Activated T-helper 1 cell treated with Interleukin-2 at 50 U/mL for 16 hours (primary cell): ENCODE measurements around the gene PHF3.

Source experiments
- DNase-seq: peaks from one replicate; pipeline ENCODE4 v3.0.0-alpha.2; 2020; ENCODE audit warnings: low read depth

Gene PHF3

DNA sequence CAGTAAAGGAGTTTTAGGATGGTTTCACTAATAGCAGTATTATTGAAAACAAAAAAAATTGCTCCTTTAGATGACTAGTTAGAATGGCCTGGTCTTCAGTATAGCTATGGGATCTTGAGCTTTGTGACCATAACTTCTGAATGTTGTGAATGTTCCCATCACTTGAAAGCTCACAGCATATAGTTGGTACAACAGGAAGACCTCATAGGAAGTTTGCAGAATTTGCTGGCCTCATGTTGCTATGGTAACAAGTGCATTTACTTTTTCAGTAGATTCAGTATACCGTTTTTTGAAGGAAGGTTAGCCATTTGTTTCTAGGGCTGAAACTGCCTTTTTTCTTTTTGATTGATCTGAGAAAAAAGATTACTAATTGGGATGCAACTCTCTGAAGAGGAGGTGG lies 8.3 kb downstream of the PHF3 start:
- DNase-seq: no peak

DNA sequence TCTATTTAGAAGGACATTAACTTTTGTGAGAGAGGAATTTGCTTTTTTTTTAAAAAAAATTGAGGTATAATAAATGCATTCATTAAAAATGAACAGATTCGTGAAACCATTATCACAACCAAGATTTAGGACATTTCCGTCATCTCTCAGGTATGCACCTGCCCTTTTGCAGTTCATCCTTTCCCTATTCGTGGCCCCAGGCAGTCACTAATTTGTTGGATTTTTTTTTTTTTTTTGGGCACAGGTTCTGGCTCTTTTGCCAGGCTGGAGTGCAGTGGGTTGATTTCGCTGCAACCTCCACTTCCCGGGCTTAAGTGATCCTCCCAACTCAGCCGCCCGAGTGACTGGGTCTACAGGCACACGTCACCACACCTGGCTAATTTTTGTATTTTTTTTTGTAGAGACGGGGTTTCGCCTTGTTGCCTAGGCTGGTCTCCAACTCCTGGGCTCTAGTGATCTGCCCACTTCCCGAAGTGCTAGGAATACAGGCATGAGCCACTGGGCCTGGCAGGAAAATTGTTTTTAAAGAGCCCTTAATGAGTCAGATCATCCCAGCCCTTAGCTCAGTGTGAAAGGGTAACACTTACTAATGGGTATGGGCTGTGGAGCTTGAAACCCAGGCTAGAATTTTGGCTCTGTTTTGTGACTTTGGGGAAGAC lies 9.2 kb downstream of the PHF3 start:
- no peak for DNase-seq

- no peak for DNase-seq
Measured at GRCh38 chr6:63649269-63649668, 13.7 kb downstream of the PHF3 start.

GRCh38 chr6:63649847-63650265 lies 14.3 kb downstream of the PHF3 start:
- DNase-seq: no peak

DNA sequence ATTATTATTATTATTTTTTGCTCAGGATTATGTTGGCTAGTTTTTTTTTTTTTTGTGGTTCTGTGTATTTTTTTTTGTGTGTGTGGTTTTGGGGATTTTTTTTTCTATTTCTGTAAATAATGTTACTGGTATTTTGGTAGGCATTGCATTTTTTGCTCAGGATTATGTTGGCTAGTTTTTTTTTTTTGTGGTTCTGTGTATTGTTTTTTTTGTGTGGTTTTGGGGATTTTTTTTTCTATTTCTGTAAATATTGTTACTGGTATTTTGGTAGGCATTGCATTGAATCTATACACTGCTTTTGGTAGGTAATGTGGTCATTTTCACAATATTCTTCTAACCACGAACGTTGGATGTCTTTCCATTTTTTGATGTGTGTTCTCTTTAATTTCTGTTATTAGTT lies 17.4 kb downstream of the PHF3 start:
- no peak for DNase-seq

- no peak for DNase-seq
Measured at GRCh38 chr6:63660757-63661156, 25.2 kb downstream of the PHF3 start.

- DNase-seq: no peak
Measured at GRCh38 chr6:63661769-63662168, 26.2 kb downstream of the PHF3 start.

DNA sequence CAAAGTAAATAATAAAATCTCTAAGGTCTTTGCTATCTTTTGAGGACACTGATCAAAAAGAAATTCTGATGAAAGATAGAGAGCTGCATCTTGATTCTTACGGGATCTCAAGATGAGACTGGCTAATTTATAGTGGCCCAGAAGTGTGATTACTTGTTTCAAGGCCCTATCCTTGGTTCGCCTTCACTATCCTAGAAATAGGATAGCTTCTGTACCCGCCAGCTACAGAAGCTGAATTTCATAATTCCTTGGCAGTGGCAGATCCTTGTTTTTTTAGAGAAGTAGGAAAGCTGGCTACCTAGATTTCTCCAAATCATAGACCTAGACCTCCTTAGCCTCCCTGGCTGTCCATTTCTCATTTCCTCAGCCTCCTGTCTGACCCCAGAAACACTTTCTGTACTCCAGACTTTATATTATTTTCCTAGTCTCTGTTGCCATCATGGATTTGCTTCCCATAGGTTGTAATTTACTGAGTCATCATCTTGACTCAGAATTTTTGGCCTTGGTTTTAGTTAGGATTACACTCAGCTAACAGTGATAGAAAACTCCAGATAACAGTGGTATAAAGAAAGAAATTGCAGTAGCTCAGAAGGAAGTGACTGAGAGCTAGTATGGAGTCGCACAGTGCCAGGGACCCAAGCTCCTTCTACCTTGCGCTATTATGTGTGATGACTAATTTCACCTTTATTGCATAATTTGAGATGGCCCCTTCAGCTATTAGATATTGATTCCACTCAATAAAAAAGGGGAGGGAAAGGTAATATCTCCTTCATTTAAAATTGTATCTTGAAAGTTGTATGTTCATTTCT lies 27.7 kb downstream of the PHF3 start:
- no peak for DNase-seq

GRCh38 chr6:63663956-63664281 lies 28.3 kb downstream of the PHF3 start:
- DNase-seq: no peak

GRCh38 chr6:63671098-63671754 lies 35.6 kb downstream of the PHF3 start:
- no peak for DNase-seq

DNA sequence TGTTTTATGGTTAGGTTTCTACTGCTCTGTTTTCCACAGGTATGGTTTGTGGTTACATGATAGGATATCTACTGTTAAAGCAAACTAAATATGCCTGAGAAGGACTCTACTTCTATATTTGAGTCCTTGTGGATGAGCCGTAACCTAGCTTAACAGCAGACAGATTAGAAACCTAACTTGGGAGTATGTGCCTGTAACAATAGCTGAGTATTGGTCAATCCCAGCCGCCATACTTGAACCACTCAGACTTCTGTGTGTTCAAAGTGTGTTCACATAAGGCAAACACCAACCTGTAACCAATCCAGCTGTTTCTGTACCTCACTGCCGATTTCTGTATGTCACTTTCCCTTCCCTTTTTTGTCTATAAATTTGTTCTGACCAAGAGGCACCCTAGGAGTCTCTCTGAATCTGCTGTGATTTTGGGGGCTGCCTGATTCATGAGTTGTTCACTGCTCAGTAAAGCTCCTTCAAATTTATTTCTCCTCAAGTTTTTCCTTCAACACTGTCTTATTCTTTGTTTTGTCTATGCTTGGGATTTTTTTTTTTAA lies 37.1 kb downstream of the PHF3 start:
- no peak for DNase-seq

- DNase-seq: no peak
Measured at GRCh38 chr6:63673692-63674091, 38.1 kb downstream of the PHF3 start.

- no peak for DNase-seq
Measured at GRCh38 chr6:63674635-63675034, 39.0 kb downstream of the PHF3 start.

- DNase-seq: no peak
Measured at GRCh38 chr6:63675138-63675537, 39.5 kb downstream of the PHF3 start.

DNA sequence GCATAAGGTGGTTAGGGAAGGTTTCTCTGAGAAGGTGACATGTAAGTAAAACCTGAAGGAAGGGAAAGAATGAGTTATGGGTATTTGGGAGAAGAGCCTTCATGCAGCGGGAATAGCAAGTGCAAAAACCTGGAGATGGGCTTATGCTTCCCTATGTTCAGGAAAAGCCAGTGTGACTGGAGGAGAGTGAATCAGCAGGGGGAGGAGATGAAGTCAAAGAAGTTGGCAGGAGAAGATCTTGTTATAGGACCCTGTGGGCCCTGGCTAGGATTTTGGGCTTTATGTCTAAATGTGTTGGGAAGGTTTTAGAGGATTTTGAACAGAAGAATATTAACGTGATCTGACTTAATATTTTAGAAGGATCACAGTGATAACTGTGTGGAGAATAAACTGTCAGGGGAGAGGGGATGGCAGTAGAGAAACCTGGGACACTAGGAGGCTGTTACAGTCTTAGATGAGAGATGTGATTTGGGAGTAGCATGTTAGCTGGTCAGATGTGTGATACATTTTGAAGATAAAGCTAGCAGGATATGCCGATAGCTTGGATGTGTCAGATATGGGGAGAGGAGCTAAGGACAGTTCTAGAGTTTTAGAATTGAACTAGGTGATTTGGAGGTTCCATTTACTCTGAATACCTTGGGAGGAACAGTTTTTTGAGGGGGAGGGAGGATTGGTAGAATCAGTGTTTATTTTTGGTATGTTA lies 41.0 kb downstream of the PHF3 start:
- no peak for DNase-seq

DNA sequence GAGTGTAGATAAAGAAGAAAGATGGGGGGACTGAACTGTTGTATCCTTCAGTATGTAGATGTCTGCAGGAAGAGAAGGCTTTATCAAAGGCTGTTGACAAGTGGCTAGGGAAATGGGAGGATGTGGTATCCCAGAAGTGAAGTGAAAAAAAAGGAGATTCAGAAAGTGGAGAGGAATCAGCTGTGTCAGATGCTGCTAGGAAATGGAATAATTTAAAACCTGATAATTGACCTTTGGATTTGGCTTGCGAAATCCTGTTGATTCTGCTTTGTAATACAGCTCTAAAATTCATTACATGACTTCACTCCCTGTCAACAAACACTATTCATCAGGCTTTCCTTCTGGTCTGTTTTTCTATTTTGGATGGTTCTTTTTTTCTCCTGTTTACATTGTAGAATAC lies 41.7 kb downstream of the PHF3 start:
- no peak for DNase-seq

GRCh38 chr6:63683071-63683603 lies 47.5 kb downstream of the PHF3 start:
- DNase-seq: no peak

- no peak for DNase-seq
Measured at GRCh38 chr6:63685446-63686379, 50.1 kb downstream of the PHF3 start.

GRCh38 chr6:63689421-63689820 lies 53.8 kb downstream of the PHF3 start:
- DNase-seq: no peak

GRCh38 chr6:63690221-63690620 lies 54.6 kb downstream of the PHF3 start:
- DNase-seq: no peak

DNA sequence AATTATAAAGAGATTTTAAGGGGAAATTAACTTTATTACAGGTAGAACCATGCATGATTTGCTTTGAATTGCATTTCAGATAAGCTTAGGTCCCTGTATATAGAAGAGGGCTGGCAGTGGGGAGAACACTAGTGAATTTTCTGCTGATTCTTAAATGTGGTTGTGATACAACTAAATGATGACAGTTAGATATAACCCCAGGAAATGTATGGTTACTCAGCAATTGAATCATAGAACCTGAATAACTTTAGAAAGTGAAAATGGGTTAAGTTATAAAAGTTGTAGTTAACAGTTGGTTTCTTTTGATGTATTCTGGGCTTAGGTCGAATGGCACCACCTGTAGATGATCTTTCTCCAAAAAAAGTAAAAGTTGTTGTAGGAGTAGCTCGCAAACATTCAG lies 70.1 kb downstream of the PHF3 start:
- no peak for DNase-seq
